Measurements from ENCODE around the gene SLC38A2.
A peak's percentile ranks its signal among the peaks of the same experiment; 100 is the strongest.

SLC38A2 gene

DNA sequence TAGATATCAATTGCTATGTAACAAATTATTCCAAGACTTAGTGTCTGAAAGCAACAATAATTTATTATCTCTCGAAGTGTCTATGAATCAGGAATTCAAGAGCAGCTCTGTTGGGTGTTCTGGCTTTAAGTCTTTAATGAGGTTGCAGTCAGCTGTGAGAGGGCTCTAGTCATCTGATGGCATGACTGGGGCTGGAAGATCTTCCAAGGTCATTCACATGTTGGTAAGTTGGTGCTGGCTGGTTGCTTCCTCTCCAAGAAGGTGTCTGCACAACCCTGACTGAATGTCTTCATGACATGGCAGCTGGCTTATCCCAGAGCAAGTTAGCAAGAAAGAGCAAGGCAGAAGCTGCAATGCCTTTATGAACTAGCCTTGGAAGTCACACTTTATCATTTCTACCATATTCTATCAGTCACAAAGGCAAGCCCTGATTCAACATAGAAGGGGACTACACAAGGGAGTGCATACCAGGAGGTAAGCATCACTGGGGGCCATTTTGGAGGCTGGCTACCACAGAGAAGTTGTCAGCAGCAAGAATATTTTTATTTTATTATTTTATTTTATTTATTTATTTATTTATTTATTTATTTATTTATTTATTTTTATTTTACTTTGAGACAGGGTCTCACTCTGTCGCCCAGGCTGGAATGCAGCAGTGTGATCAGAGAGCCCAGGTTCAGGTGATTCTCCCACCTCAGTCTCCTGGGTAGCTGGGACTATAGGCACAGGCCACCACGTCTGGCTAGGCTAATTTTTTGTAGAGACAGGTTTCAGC is 7.6 kb upstream of the SLC38A2 start:
- no peak for TF ChIP-seq JUND (IDR thresholded peaks at IDR 0.05; ENCODE audit: low read depth)
- no peak for DNase-seq (ENCODE audit: low read depth in 1 of 2, low spot score in 1 of 2)
- in situ Hi-C loops (cut with HindIII; ENCODE audit: low pct_unique_long_range_greater_than_20kb, low sequenced_read_pairs) = no loop called here

DNA sequence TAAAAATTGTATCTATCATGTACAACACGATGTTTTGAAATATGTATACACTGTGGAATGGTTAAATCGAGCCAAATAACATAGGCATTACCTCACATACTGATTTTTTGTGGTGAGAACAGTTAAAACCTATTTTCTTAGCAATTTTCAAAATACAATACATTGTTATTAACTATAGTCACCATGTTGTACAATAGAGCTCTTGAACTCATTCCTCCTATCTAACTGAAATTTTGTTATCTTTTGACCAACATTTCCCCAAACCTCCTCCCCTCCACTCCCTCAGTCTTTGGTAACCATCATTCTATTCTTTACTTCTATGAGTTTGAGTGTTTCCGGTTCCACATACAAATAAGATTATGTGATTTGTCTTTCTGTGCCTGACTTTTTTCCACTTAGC is 6.8 kb upstream of the SLC38A2 start:
- no peak for TF ChIP-seq JUND (IDR thresholded peaks at IDR 0.05; ENCODE audit: low read depth)
- in situ Hi-C loops (cut with HindIII; ENCODE audit: low pct_unique_long_range_greater_than_20kb, low sequenced_read_pairs) = no loop called here
- no peak for DNase-seq (ENCODE audit: low read depth in 1 of 2, low spot score in 1 of 2)

- in situ Hi-C loops (cut with HindIII; ENCODE audit: low pct_unique_long_range_greater_than_20kb, low sequenced_read_pairs) = no loop called here
- no peak for TF ChIP-seq JUND (IDR thresholded peaks at IDR 0.05; ENCODE audit: low read depth)
- DNase-seq (ENCODE audit: low read depth in 1 of 2, low spot score in 1 of 2) = no peak
These were observed 6.0 kb upstream of the SLC38A2 start for GRCh38 chr12:46378530-46378929.

DNA sequence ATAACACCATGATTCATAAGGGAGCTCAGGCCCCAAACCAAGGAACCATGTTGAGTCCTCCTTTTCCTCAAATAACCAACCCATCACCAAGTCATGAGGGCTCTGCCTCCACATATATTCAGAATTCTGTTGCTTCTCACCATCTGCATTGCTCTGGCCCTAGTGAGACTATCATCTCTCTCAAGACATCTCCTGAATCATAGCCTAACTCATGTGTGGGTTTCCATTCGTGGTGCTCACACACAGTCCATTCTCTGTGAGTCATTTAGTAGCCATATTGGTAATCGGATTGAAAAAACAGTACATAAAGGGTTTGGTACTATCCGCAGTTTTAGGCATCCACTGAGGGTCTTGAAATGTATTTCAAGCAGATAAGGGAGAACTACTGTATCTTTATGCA is 5.1 kb upstream of the SLC38A2 start:
- in situ Hi-C loops (cut with HindIII; ENCODE audit: low pct_unique_long_range_greater_than_20kb, low sequenced_read_pairs) = no loop called here
- DNase-seq (ENCODE audit: low read depth in 1 of 2, low spot score in 1 of 2) = no peak

DNA sequence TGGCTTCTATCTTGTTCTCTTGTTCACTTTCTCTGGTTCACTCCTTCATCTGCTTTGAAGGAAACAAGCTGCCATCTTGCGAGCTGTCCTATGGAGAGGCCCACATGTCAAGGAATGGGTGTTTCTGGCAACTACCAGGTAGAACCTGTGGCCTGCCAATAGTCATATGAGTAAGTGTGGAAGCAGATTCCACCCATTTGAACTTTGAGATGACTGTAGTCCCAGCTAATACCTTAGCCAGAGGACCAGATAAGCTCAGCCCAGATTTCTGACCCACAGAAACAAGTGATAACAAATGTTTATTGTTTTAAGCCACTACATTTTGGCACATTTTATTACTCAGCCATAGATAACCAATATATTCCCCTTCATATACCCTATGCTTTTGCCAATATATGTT is 4.0 kb upstream of the SLC38A2 start:
- DNase-seq (ENCODE audit: low read depth in 1 of 2, low spot score in 1 of 2) = no peak
- in situ Hi-C loops (cut with HindIII; ENCODE audit: low pct_unique_long_range_greater_than_20kb, low sequenced_read_pairs) = no loop called here
- TF ChIP-seq JUND (IDR thresholded peaks at IDR 0.05; ENCODE audit: low read depth) = no peak

More for the DNA sequence above, 5.1 kb upstream of the SLC38A2 start:
- no peak for TF ChIP-seq JUND (IDR thresholded peaks at IDR 0.05; ENCODE audit: low read depth)

DNA sequence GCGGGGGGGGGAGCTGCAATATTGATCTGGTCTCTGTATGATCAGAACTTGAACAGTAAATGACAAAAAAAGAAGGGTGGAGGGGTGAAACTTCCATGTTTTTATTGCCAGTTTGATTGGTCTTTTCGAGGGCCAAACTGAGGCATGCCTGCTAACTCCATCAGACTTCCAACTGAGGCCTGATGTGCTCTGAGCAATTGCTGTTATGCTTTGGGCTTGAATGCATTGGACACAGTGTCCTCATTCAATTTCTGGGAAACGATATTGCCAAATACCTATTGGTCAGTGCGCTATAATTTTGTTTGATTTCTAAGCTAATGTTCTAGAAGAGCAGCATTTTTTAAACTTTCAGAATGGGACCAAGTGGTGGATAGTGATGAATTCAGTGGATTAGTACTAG is 2.1 kb upstream of the SLC38A2 start:
- no peak for TF ChIP-seq JUND (IDR thresholded peaks at IDR 0.05; ENCODE audit: low read depth)
- in situ Hi-C loops (cut with HindIII; ENCODE audit: low pct_unique_long_range_greater_than_20kb, low sequenced_read_pairs) = no loop called here
- DNase-seq (ENCODE audit: low read depth in 1 of 2, low spot score in 1 of 2) = no peak

- in situ Hi-C loops (cut with HindIII; ENCODE audit: low pct_unique_long_range_greater_than_20kb, low sequenced_read_pairs) = no loop called here
- no peak for DNase-seq (ENCODE audit: low read depth in 1 of 2, low spot score in 1 of 2)
- no peak for TF ChIP-seq JUND (IDR thresholded peaks at IDR 0.05; ENCODE audit: low read depth)
These were observed 1.7 kb upstream of the SLC38A2 start for GRCh38 chr12:46374310-46374709.

DNA sequence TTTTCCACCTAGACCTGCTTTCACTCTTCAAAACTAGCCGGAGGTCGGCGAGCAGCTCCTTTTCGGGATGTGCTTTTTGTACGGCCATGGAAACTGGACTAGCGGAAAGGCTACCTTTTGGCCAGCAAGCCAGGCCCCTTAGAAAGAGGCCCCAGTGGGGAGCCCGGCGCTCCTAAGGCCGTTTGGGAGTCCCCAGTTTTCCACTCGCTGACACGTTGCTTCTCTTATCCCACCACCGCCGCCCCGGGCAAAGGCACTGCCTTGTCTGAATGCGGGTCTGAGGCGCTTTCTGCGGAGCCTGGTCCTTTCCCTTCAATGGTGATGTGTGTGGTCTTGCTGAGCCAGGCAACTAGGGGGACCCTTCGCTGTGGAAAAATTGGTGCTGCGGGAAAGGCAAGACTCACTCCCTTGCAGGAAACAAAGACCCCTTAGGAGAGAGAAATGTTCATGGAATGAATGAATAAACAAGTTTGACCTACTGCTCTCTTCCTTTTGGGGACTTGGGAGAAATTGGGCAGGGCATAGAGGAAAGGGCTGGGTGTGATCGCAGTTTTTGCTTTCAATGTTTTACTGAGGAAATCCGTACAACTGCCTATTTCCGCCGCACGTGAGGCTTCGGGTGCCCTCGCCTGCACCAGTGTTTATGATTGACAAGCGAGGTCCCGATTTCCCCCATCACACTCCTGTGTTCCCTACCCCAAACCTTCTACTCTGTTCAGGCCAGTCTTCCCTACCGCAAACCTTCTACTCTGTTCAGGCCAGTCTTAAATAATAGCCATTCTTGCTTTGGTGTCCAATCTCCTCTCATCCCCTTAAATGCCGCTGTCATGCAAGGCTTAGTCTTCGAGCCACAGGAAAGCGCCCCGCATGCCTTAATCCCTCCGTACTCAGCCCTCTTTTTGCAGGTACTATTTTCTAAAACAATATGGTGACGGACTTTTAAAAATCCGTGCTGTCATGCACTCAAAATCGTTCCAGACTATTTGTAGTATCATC is 1.0 kb upstream of the SLC38A2 start:
- TF ChIP-seq JUND (IDR thresholded peaks at IDR 0.05; ENCODE audit: low read depth) = no peak
- in situ Hi-C loops (cut with HindIII; ENCODE audit: low pct_unique_long_range_greater_than_20kb, low sequenced_read_pairs) = no loop called here
- peak; percentile 66 to 73 for DNase-seq (ENCODE audit: low read depth in 1 of 2, low spot score in 1 of 2)

- no peak for TF ChIP-seq JUND (IDR thresholded peaks at IDR 0.05; ENCODE audit: low read depth)
- in situ Hi-C loops (cut with HindIII; ENCODE audit: low pct_unique_long_range_greater_than_20kb, low sequenced_read_pairs) = no loop called here
- DNase-seq (ENCODE audit: low read depth in 1 of 2, low spot score in 1 of 2) = peak; percentile 66 to 73
These were observed 642 bp downstream of the SLC38A2 start for GRCh38 chr12:46371718-46372543.

DNA sequence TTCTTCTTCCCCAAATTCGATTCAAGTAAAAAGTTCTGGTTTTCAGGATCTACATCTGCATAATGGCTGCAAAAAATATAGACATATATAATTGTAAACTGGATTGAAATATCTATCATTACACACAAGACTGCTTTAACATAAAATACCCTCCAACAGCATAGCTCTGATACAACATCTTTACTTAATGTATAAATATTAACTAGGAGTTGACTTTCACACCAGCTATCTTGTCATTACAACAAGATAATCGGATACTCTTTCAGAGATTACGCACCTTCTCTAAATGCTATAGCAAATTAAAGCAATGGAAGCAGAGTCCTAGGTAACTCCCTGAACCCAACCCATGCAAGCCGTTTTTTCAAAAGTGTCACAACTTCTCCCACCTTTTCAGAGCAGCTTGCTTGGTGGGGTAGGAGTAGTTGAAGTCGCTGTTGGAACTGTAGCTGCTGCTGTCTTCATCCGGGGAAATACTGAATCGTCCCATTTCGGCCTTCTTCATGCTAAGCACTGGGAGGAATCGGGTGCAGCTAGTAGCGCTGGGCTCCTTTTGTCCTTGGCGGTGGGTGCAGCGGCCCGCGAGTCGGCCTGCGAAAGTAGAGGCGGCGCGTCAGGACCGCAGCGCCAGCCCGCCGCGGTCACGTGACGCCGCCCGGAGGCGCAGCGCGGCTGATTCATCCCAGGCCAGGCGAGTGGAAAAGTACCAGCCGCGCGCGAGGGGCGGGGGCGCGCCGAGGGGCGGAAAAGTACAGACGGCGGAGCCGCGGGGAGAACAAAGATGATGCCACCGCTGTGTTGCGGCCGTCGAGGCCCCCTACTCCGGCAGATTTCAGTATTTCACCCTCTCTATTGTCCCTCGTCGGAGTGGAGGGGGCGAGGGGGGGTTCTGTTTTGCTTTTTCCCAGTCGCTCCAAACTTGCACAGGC is 1.5 kb downstream of the SLC38A2 start:
- peak; percentile 50; the same call in 1 of the 2 replicates for TF ChIP-seq JUND (IDR thresholded peaks at IDR 0.05; ENCODE audit: low read depth)
- in situ Hi-C loops (cut with HindIII; ENCODE audit: low pct_unique_long_range_greater_than_20kb, low sequenced_read_pairs) = no loop called here
- peak; percentile 92 for DNase-seq (ENCODE audit: low read depth in 1 of 2, low spot score in 1 of 2)

GRCh38 chr12:46370380-46370734 is 2.2 kb downstream of the SLC38A2 start:
- TF ChIP-seq JUND (IDR thresholded peaks at IDR 0.05; ENCODE audit: low read depth) = no peak
- no peak for DNase-seq (ENCODE audit: low read depth in 1 of 2, low spot score in 1 of 2)
- in situ Hi-C loops (cut with HindIII; ENCODE audit: low pct_unique_long_range_greater_than_20kb, low sequenced_read_pairs) = no loop called here

Data from T47D (cell line).